ENCODE data around the gene KDM1B. TPM values are rescaled to one million over a fixed set of nuclear protein-coding genes. Genes with fewer than 3 reads are reported as not detected.
A peak's percentile ranks its signal among the peaks of the same experiment; 100 is the strongest.

The KDM1B gene
- total RNA-seq, 1 experiment from 2014 or later: 47.2 TPM

GRCh38 chr6:18249271-18249670, 94.0 kb downstream of the KDM1B start:
- H2AFZ ChIP-seq (ENCODE audit: low read length): no peak overlapping the region
- no peak overlapping the region for H3K4me2 ChIP-seq (ENCODE audit: low read depth, low read length, poor library complexity, severe bottlenecking)
- no peak overlapping the region for H3K27ac ChIP-seq (ENCODE audit: low read length)
- no peaks in the 10 kb centered on the region for H3K27me3 ChIP-seq (ENCODE audit: low read length)
- no peaks in the 10 kb centered on the region for H3K4me1 ChIP-seq (ENCODE audit: low read length)
- no peaks in the 10 kb centered on the region for H3K9me2 ChIP-seq (replicated peaks; ENCODE audit: insufficient read depth, low read length)
- H4K20me1 ChIP-seq (ENCODE audit: insufficient read depth, low read depth, low read length): peaks cover 9% of the 10 kb centered on the region; the same call in 1 of the 2 replicates
- H3K36me3 ChIP-seq (ENCODE audit: insufficient read depth, low read length): peaks cover 87% of the 10 kb centered on the region
- H3K9me3 ChIP-seq (ENCODE audit: low read length): no peaks in the 10 kb centered on the region
- H3K9ac ChIP-seq (ENCODE audit: low read length): no peak overlapping the region
- no peak for DNase-seq
- peaks cover 98% of the 10 kb centered on the region for H3K79me2 ChIP-seq (ENCODE audit: low read length)
- H3K4me3 ChIP-seq (ENCODE audit: low read length): no peak overlapping the region

- no peak overlapping the region for H3K4me2 ChIP-seq (ENCODE audit: low read depth, low read length, poor library complexity, severe bottlenecking)
- H3K9ac ChIP-seq (ENCODE audit: low read length): no peak overlapping the region
- H3K9me2 ChIP-seq (replicated peaks; ENCODE audit: insufficient read depth, low read length): no peaks in the 10 kb centered on the region
- H3K27me3 ChIP-seq (ENCODE audit: low read length): no peaks in the 10 kb centered on the region
- peaks cover 28% of the 10 kb centered on the region; the same call in 1 of the 2 replicates for H4K20me1 ChIP-seq (ENCODE audit: insufficient read depth, low read depth, low read length)
- H3K27ac ChIP-seq (ENCODE audit: low read length): no peak overlapping the region
- DNase-seq: no peak
- no peak overlapping the region for H2AFZ ChIP-seq (ENCODE audit: low read length)
- no peak overlapping the region for H3K4me3 ChIP-seq (ENCODE audit: low read length)
- H3K36me3 ChIP-seq (ENCODE audit: insufficient read depth, low read length): peaks cover 82% of the 10 kb centered on the region
- no peaks in the 10 kb centered on the region for H3K9me3 ChIP-seq (ENCODE audit: low read length)
- H3K4me1 ChIP-seq (ENCODE audit: low read length): no peaks in the 10 kb centered on the region
- peaks cover 94% of the 10 kb centered on the region for H3K79me2 ChIP-seq (ENCODE audit: low read length)
Measured at GRCh38 chr6:18253635-18254034, 98.4 kb downstream of the KDM1B start.

DNA sequence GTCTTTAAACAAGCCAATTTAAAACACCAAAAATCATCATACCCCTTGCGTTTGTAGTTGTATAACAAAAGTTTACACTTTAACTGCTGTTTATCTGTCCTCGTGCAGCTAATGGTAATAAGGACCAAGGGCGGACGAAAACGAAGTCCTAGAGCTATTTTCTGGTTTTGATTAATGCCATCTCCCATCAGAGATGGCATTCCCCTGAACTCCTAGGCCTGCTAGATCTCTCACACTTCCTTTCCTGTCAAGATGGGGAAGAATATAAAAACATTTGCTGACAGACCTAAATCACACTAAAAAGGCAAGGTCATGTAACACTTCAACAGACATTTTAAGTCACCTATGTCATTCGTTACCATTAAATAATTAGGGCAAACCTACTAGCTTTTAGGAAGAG, 99.6 kb downstream of the KDM1B start:
- Histone ChIP-seq H3K4me3 (ENCODE audit: low read length) (no peak overlapping the region), H3K4me2 (ENCODE audit: low read depth, low read length, poor library complexity, severe bottlenecking) (no peak overlapping the region), H4K20me1 (ENCODE audit: insufficient read depth, low read depth, low read length) (peaks cover 30% of the 10 kb centered on the region), H3K9me3 (ENCODE audit: low read length) (no peaks in the 10 kb centered on the region), H3K79me2 (ENCODE audit: low read length) (peaks cover 94% of the 10 kb centered on the region), H3K27me3 (ENCODE audit: low read length) (no peaks in the 10 kb centered on the region), H3K27ac (ENCODE audit: low read length) (no peak overlapping the region), H3K4me1 (ENCODE audit: low read length) (peaks cover 4% of the 10 kb centered on the region), H3K9ac (ENCODE audit: low read length) (no peak overlapping the region), H3K9me2 (replicated peaks; ENCODE audit: insufficient read depth, low read length) (no peaks in the 10 kb centered on the region), H2AFZ (ENCODE audit: low read length) (no peak overlapping the region), H3K36me3 (ENCODE audit: insufficient read depth, low read length) (peaks cover 79% of the 10 kb centered on the region)
- no peak for DNase-seq

GRCh38 chr6:18259675-18260447, 104.6 kb downstream of the KDM1B start:
- Histone ChIP-seq H4K20me1 (ENCODE audit: insufficient read depth, low read depth, low read length) (peaks cover 50% of the 10 kb centered on the region), H3K9me3 (ENCODE audit: low read length) (no peaks in the 10 kb centered on the region), H3K9ac (ENCODE audit: low read length) (peak overlapping the region; percentile 98; the same call in 1 of the 2 replicates), H3K36me3 (ENCODE audit: insufficient read depth, low read length) (peaks cover 59% of the 10 kb centered on the region), H3K79me2 (ENCODE audit: low read length) (peaks cover 92% of the 10 kb centered on the region), H3K4me3 (ENCODE audit: low read length) (peak overlapping the region; percentile 21; the same call in 1 of the 2 replicates), H2AFZ (ENCODE audit: low read length) (no peak overlapping the region), H3K9me2 (replicated peaks; ENCODE audit: insufficient read depth, low read length) (no peaks in the 10 kb centered on the region), H3K27me3 (ENCODE audit: low read length) (no peaks in the 10 kb centered on the region), H3K27ac (ENCODE audit: low read length) (peak overlapping the region; percentile 91), H3K4me1 (ENCODE audit: low read length) (peaks cover 37% of the 10 kb centered on the region), H3K4me2 (ENCODE audit: low read depth, low read length, poor library complexity, severe bottlenecking) (peak overlapping the region; percentile 99)
- DNase-seq: no peak

DNA sequence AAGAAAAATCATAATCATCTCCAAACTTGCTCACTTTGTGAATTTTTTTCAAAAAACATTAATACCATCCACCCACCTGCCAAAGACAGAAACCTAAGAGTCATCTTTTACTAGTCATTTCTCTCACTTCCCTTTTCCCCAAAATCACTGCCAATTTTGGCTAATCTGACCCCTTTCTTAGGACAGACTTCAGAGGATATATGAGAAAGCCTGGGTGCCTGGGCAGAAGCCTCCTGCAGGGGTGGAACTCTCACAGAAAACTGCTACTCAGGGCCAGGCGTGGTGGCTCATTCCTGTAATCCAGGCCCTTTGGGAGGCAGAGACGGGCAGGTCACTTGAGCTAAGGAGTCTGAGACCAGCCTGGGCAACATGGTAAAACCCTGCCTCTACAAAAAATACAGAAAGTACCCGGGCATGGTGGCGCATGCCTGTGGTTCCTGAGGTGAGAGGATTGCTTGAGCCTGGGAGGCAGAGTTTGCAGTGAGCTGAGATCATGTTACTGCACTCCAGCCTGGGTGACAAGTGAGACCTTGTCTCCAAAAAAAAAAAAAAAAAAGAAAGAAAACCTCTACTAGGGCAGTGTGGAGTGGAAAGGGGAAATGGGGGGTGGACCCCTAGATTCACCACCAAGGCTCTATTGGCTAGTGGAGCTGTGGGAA, 105.4 kb downstream of the KDM1B start:
- H3K79me2 ChIP-seq (ENCODE audit: low read length): peaks cover 84% of the 10 kb centered on the region
- no peaks in the 10 kb centered on the region for H3K9me2 ChIP-seq (replicated peaks; ENCODE audit: insufficient read depth, low read length)
- peak; percentile 73 for DNase-seq
- H3K4me1 ChIP-seq (ENCODE audit: low read length): peaks cover 44% of the 10 kb centered on the region
- peak overlapping the region; percentile 98 for H3K9ac ChIP-seq (ENCODE audit: low read length)
- no peaks in the 10 kb centered on the region for H3K9me3 ChIP-seq (ENCODE audit: low read length)
- H3K36me3 ChIP-seq (ENCODE audit: insufficient read depth, low read length): peaks cover 52% of the 10 kb centered on the region
- no peak overlapping the region for H2AFZ ChIP-seq (ENCODE audit: low read length)
- H3K4me2 ChIP-seq (ENCODE audit: low read depth, low read length, poor library complexity, severe bottlenecking): peak overlapping the region; percentile 99
- no peaks in the 10 kb centered on the region for H3K27me3 ChIP-seq (ENCODE audit: low read length)
- H3K4me3 ChIP-seq (ENCODE audit: low read length): peak overlapping the region; percentile 85; the same call in 1 of the 2 replicates
- H4K20me1 ChIP-seq (ENCODE audit: insufficient read depth, low read depth, low read length): peaks cover 47% of the 10 kb centered on the region
- peak overlapping the region; percentile 91 for H3K27ac ChIP-seq (ENCODE audit: low read length)

DNA sequence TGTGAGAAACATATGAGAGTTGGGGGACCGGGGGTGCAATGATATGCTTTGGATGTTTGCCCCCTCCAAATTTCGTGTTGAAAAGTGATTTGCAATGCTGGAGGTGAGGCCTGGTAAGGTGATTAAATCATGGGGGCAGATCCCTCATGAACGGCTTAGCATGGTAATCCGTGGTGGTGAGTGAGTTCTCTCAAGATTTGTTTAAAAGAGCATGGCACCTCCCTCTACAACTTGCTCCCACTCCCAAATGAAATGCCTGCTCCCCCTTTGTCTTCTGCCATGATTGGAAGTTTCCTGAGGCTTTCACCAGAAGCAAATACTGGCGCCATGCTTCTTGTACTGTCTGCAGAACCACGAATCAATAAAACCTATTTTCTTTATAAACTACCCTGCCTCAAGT, 106.7 kb downstream of the KDM1B start:
- no peaks in the 10 kb centered on the region for H3K27me3 ChIP-seq (ENCODE audit: low read length)
- H3K9me2 ChIP-seq (replicated peaks; ENCODE audit: insufficient read depth, low read length): no peaks in the 10 kb centered on the region
- peaks cover 42% of the 10 kb centered on the region for H3K36me3 ChIP-seq (ENCODE audit: insufficient read depth, low read length)
- peak overlapping the region; percentile 85 for H3K4me3 ChIP-seq (ENCODE audit: low read length)
- no peak overlapping the region for H2AFZ ChIP-seq (ENCODE audit: low read length)
- no peaks in the 10 kb centered on the region for H3K9me3 ChIP-seq (ENCODE audit: low read length)
- H3K4me2 ChIP-seq (ENCODE audit: low read depth, low read length, poor library complexity, severe bottlenecking): peak overlapping the region; percentile 99
- no peak for DNase-seq
- peak overlapping the region; percentile 91 for H3K27ac ChIP-seq (ENCODE audit: low read length)
- peaks cover 44% of the 10 kb centered on the region for H3K4me1 ChIP-seq (ENCODE audit: low read length)
- H3K9ac ChIP-seq (ENCODE audit: low read length): peak overlapping the region; percentile 98
- H4K20me1 ChIP-seq (ENCODE audit: insufficient read depth, low read depth, low read length): peaks cover 47% of the 10 kb centered on the region
- H3K79me2 ChIP-seq (ENCODE audit: low read length): peaks cover 74% of the 10 kb centered on the region

- Histone ChIP-seq H3K27me3 (ENCODE audit: low read length) (no peaks in the 10 kb centered on the region), H3K36me3 (ENCODE audit: insufficient read depth, low read length) (peaks cover 32% of the 10 kb centered on the region), H2AFZ (ENCODE audit: low read length) (peak overlapping the region; percentile 12; the same call in 1 of the 2 replicates), H3K9ac (ENCODE audit: low read length) (peak overlapping the region; percentile 98), H3K4me2 (ENCODE audit: low read depth, low read length, poor library complexity, severe bottlenecking) (peak overlapping the region; percentile 99), H3K4me1 (ENCODE audit: low read length) (peaks cover 44% of the 10 kb centered on the region), H4K20me1 (ENCODE audit: insufficient read depth, low read depth, low read length) (peaks cover 40% of the 10 kb centered on the region), H3K79me2 (ENCODE audit: low read length) (peaks cover 64% of the 10 kb centered on the region), H3K4me3 (ENCODE audit: low read length) (peak overlapping the region; percentile 85), H3K9me3 (ENCODE audit: low read length) (no peaks in the 10 kb centered on the region), H3K9me2 (replicated peaks; ENCODE audit: insufficient read depth, low read length) (no peaks in the 10 kb centered on the region), H3K27ac (ENCODE audit: low read length) (peak overlapping the region; percentile 91)
- peak; percentile 82 for DNase-seq
Measured at GRCh38 chr6:18262702-18263417, 107.6 kb downstream of the KDM1B start.
